HCT116 (cell line): ENCODE data around the gene SLC38A9. TPM values are rescaled to one million over a fixed set of nuclear protein-coding genes. Genes with fewer than 3 reads are reported as not detected.

Experiments
- ATAC-seq: fragments of 200-7000 bp; cut with Tn5 transposase; 2 replicates; pipeline ENCODE4 v1.9.1; 2020; ENCODE audit warnings: mild to moderate bottlenecking, moderate library complexity
- BruUV-seq: library from RNA; stranded (reverse); fragments of 400-500 nt; replicated peaks from 2 replicates; lab custom pipeline; 2021; lab: Mats Ljungman, UMichigan
- CTCF ChIA-PET: fragments of 300-600 bp; sonication (Branson Sonifier 250); formaldehyde crosslinking; loops from one replicate; lab custom pipeline; 2021; ENCODE audit warnings: antibody characterized with exemption; lab: Charles Lee
- POLR2A ChIA-PET: fragments of 300-600, 350-600 bp; sonication (Branson Sonifier 250); formaldehyde crosslinking; loops from one replicate; lab custom pipeline; 2021; ENCODE audit warnings: antibody characterized with exemption; lab: Charles Lee
- RAD21 ChIA-PET, 2 experiments: fragments of 300-600 bp; sonication (Branson Sonifier 250); formaldehyde crosslinking; loops; one replicate each; lab custom pipeline; 2023; ENCODE audit warnings: low total read pairs in 2 of 2; ENCODE audit not compliant: uncharacterized antibody in 2 of 2, unreplicated experiment in 2 of 2, low non-redundant PET in 1 of 2; lab: Charles Lee
- DNase-seq: peaks from one replicate; pipeline ENCODE4 v3.0.0-alpha.2; 2010; ENCODE audit warnings: low read depth, low spot score
- H2AFZ ChIP-seq: fragments of 200-600 bp; shearing (Covaris generic), sonication (generic); 2 replicates; pipeline ENCODE4 v1.6.1; 2017; ENCODE audit warnings: low read depth, mixed run types, mixed read lengths, antibody characterized with exemption, low read length; ENCODE audit not compliant: poor library complexity, severe bottlenecking
- H3K27ac ChIP-seq: 2 replicates; pipeline ENCODE4 v1.5.1; 2012; ENCODE audit warnings: low read depth, low read length
- H3K27me3 ChIP-seq: fragments of 200-600 bp; sonication (generic); 2 replicates; pipeline ENCODE4 v1.6.1; 2016; ENCODE audit warnings: mixed run types, low read length, mixed read lengths; ENCODE audit not compliant: insufficient read depth
- H3K36me3 ChIP-seq, 2 experiments: fragments of 200-500 bp in 1 of 2; fragments of 200-600 bp in 1 of 2; sonication (Bioruptor generic) in 1 of 2; sonication (generic) in 1 of 2; 2 replicates each; pipeline versions ENCODE4 v1.5.1 to v1.6.1; 2014 to 2016; ENCODE audit warnings: low read length in 2 of 2, inconsistent platforms in 1 of 2, mixed read lengths in 1 of 2, mixed run types in 1 of 2; ENCODE audit not compliant: insufficient read depth in 2 of 2, control insufficient read depth in 1 of 2
- H3K4me1 ChIP-seq, 2 experiments: fragments of 200-600 bp in 1 of 2; sonication (generic) in 1 of 2; 2 replicates each; pipeline versions ENCODE4 v1.5.1 to v1.6.1; 2012 to 2017; ENCODE audit warnings: low read length in 2 of 2, inconsistent platforms in 1 of 2, mild to moderate bottlenecking in 1 of 2, mixed read lengths in 1 of 2, mixed run types in 1 of 2, moderate library complexity in 1 of 2; ENCODE audit not compliant: insufficient read depth in 2 of 2, control insufficient read depth in 1 of 2
- H3K4me2 ChIP-seq: fragments of 200-600 bp; sonication (generic); 2 replicates; pipeline ENCODE4 v1.6.1; 2017; ENCODE audit warnings: mixed run types, low read length, mixed read lengths
- H3K4me3 ChIP-seq, 2 experiments: fragments of 200-600 bp in 1 of 2; sonication (generic) in 1 of 2; replicated peaks in 1 of 2; 2 replicates each; pipeline ENCODE4 v1.5.1; 2011 to 2016; ENCODE audit warnings: low read length in 2 of 2, control low read depth in 1 of 2, low read depth in 1 of 2, mild to moderate bottlenecking in 1 of 2, mixed read lengths in 1 of 2, mixed run types in 1 of 2
- H3K79me2 ChIP-seq: fragments of 200-600 bp; sonication (generic); 2 replicates; pipeline ENCODE4 v1.6.1; 2017; ENCODE audit warnings: mild to moderate bottlenecking, mixed run types, low read length, moderate library complexity, mixed read lengths; ENCODE audit not compliant: insufficient read depth
- H3K9ac ChIP-seq: fragments of 200-600 bp; sonication (generic); 2 replicates; pipeline ENCODE4 v1.6.1; 2016; ENCODE audit warnings: low read length, mixed read lengths
- H3K9me2 ChIP-seq: fragments of 200-600 bp; sonication (generic), shearing (Covaris generic); 2 replicates; pipeline ENCODE4 v1.6.1; 2017; ENCODE audit warnings: mixed run types, mild to moderate bottlenecking, moderate library complexity; ENCODE audit not compliant: insufficient read depth
- H3K9me3 ChIP-seq, 2 experiments: fragments of 200-500 bp in 1 of 2; fragments of 200-600 bp in 1 of 2; sonication (Bioruptor generic) in 1 of 2; sonication (generic) in 1 of 2; 2 replicates each; pipeline ENCODE4 v1.6.1; 2014 to 2017; ENCODE audit warnings: low read length in 2 of 2, mixed read lengths in 2 of 2, inconsistent platforms in 1 of 2, low read depth in 1 of 2, mild to moderate bottlenecking in 1 of 2, mixed run types in 1 of 2, moderate library complexity in 1 of 2; ENCODE audit not compliant: control insufficient read depth in 1 of 2, insufficient read depth in 1 of 2
- H4K20me1 ChIP-seq: fragments of 200-600 bp; sonication (generic), shearing (Covaris generic); 2 replicates; pipeline ENCODE4 v1.6.1; 2017; ENCODE audit warnings: mixed run types, mild to moderate bottlenecking, moderate library complexity; ENCODE audit not compliant: insufficient read depth
- ATF3 ChIP-seq: IDR thresholded peaks from 2 replicates; pipeline ENCODE4 v1.6.1; 2012
- CEBPB ChIP-seq: IDR thresholded peaks from 2 replicates; pipeline ENCODE4 v1.6.1; 2012; ENCODE audit warnings: low read depth
- CTCF ChIP-seq, 3 experiments: fragments of 200-600 bp in 1 of 3; sonication (generic) in 1 of 3; IDR thresholded peaks in 2 of 3; conservative IDR thresholded peaks in 1 of 3; 2 replicates each; pipeline ENCODE4 v1.5.1; 2012 to 2017; ENCODE audit warnings: low read depth in 2 of 3, low read length in 2 of 3, antibody characterized with exemption in 1 of 3, borderline replicate concordance in 1 of 3, control low read depth in 1 of 3, mild to moderate bottlenecking in 1 of 3, mixed read lengths in 1 of 3, mixed run types in 1 of 3, moderate library complexity in 1 of 3; ENCODE audit not compliant: insufficient read depth in 1 of 3
- EGR1 ChIP-seq: IDR thresholded peaks from 2 replicates; pipeline ENCODE4 v1.6.1; 2012; ENCODE audit warnings: low read depth
- EZH2 ChIP-seq: fragments of 200-600 bp; sonication (generic); IDR thresholded peaks from 2 replicates; pipeline ENCODE4 v1.6.1; 2017; ENCODE audit warnings: antibody characterized with exemption, mixed run types
- FOSL1 ChIP-seq: IDR thresholded peaks from 2 replicates; pipeline ENCODE4 v1.6.1; 2012; ENCODE audit warnings: low read depth
- MAX ChIP-seq: IDR thresholded peaks from 2 replicates; pipeline ENCODE4 v1.6.1; 2012
- RAD21 ChIP-seq: IDR thresholded peaks from 2 replicates; pipeline ENCODE4 v1.6.1; 2012; ENCODE audit warnings: low read depth, mild to moderate bottlenecking
- SP1 ChIP-seq: IDR thresholded peaks from 2 replicates; pipeline ENCODE4 v1.6.1; 2012; ENCODE audit warnings: low read depth
- SRF ChIP-seq: IDR thresholded peaks from 2 replicates; pipeline ENCODE4 v1.6.1; 2012; ENCODE audit warnings: low read depth
- YY1 ChIP-seq: IDR thresholded peaks from 2 replicates; pipeline ENCODE4 v1.6.1; 2011; ENCODE audit warnings: low read length, low read depth, moderate library complexity, mild to moderate bottlenecking; ENCODE audit not compliant: insufficient replicate concordance; ENCODE audit errors: extremely low read depth
- intact Hi-C: fragments of 100-400 bp; cut with micrococcal nuclease; formaldehyde crosslinking; loops from 2 replicates; pipeline ENCODE4 v1.10.0; 2022
- total RNA-seq: library from RNA; stranded (reverse); gene quantifications from one replicate; pipeline ENCODE4 v1.2.1, GENCODE V29; 2021; ENCODE audit not compliant: unreplicated experiment

SLC38A9 gene
- total RNA-seq, 1 experiment from 2014 or later = 12.6 TPM

- CTCF ChIA-PET = no interaction called here
- Histone ChIP-seq H3K36me3 (no peaks in the 10 kb centered on the region), H3K4me2 (no peak overlapping the region), H3K9me3 (no peaks in the 10 kb centered on the region), H3K9ac (no peak overlapping the region), H3K4me3 (no peak overlapping the region), H3K4me1 (peaks cover 0 to 10% of the 10 kb centered on the region in 2 experiments; a peak in 2 of 4 replicates), H3K27ac (no peak overlapping the region), H4K20me1 (no peaks in the 10 kb centered on the region), H2AFZ (no peak overlapping the region), H3K27me3 (no peaks in the 10 kb centered on the region), H3K79me2 (no peaks in the 10 kb centered on the region), H3K9me2 (no peaks in the 10 kb centered on the region; the same call in 1 of the 2 replicates)
- RAD21 ChIA-PET = no interaction called here
- no peak for TF ChIP-seq CEBPB
- TF ChIP-seq MAX = no peak
- no peak for TF ChIP-seq YY1
- TF ChIP-seq SRF = no peak
- TF ChIP-seq FOSL1 = no peak
- no peak for TF ChIP-seq CTCF (IDR thresholded peaks at IDR 0.05 in 2 of 3, conservative IDR thresholded peaks at IDR 0.05 in 1 of 3; ENCODE audit: borderline replicate concordance in 1 of 3, insufficient read depth in 1 of 3, low read depth in 2 of 3, low read length in 2 of 3)
- TF ChIP-seq SP1 = no peak
- no peak for TF ChIP-seq EZH2
- no peak for TF ChIP-seq RAD21
- no peak for TF ChIP-seq ATF3
- TF ChIP-seq EGR1 = no peak
- no TSS peak for BruUV-seq
- POLR2A ChIA-PET = no interaction called here
- ATAC-seq (no peak), DNase-seq (no peak)
- intact Hi-C loops = no loop called here
Measured at GRCh38 chr5:55672477-55672911, 39.6 kb downstream of the SLC38A9 start.
